Heart left ventricle (tissue), 16 donors: Measurements from ENCODE around the gene AKIRIN1. TPM values are rescaled to one million over a fixed set of nuclear protein-coding genes. Genes with fewer than 3 reads are reported as not detected.
"Not testable (repeated sequence)": the region's sequence is repeated elsewhere in the genome, so short reads cannot be mapped to it uniquely, and the experiment has no call there.

Experiments
- ATAC-seq, 4 donors: fragments of 200-7000 bp; cut with Tn5 transposase; one replicate each; pipeline ENCODE4 v1.9.1; 2020 to 2022; ENCODE audit warnings: moderate library complexity in 4 of 4, mild to moderate bottlenecking in 3 of 4, moderate number of reproducible peaks in 1 of 4
- DNase-seq, 5 donors: peaks; one replicate each; pipeline ENCODE4 v3.0.0-alpha.2; 2020
- H3K27ac ChIP-seq, 12 donors: fragments of 200-600 bp; sonication (generic) in 4 of 12; one replicate each; pipeline versions ENCODE4 v1.5.0 to v1.8.0; 2016 to 2022; ENCODE audit warnings: mild to moderate bottlenecking in 2 of 12
- H3K27me3 ChIP-seq, 9 donors: fragments of 200-600 bp; sonication (generic) in 2 of 9; one replicate each; pipeline versions ENCODE4 v1.5.1 to v1.8.0; 2016 to 2022; ENCODE audit warnings: mild to moderate bottlenecking in 3 of 9
- H3K36me3 ChIP-seq, 9 donors: fragments of 200-600 bp; sonication (generic) in 2 of 9; one replicate each; pipeline versions ENCODE4 v1.5.0 to v1.8.0; 2018 to 2022; ENCODE audit warnings: mild to moderate bottlenecking in 2 of 9
- H3K4me1 ChIP-seq, 12 donors: fragments of 200-600 bp; sonication (generic) in 4 of 12; one replicate each; pipeline versions ENCODE4 v1.5.0 to v1.8.0; 2016 to 2022; ENCODE audit warnings: mild to moderate bottlenecking in 3 of 12
- H3K4me3 ChIP-seq, 12 donors: fragments of 200-600 bp; sonication (generic) in 4 of 12; one replicate each; pipeline versions ENCODE4 v1.5.0 to v1.8.0; 2017 to 2022; ENCODE audit warnings: mild to moderate bottlenecking in 9 of 12, moderate library complexity in 4 of 12
- H3K9me3 ChIP-seq, 12 donors: fragments of 200-600 bp; sonication (generic) in 4 of 12; one replicate each; pipeline versions ENCODE4 v1.5.0 to v1.8.0; 2016 to 2022; ENCODE audit warnings: mild to moderate bottlenecking in 1 of 12
- CTCF ChIP-seq, 12 donors: fragments of 200-600 bp; sonication (generic) in 4 of 12; IDR thresholded peaks; one replicate each; pipeline versions ENCODE4 v1.5.0 to v1.8.0; 2018 to 2022; ENCODE audit warnings: antibody characterized with exemption in 12 of 12, mild to moderate bottlenecking in 5 of 12
- POLR2A ChIP-seq, 2 donors: fragments of 450-650 bp; IDR thresholded peaks; one replicate each; pipeline ENCODE4 v1.6.1; 2017; ENCODE audit warnings: antibody characterized with exemption in 2 of 2, mild to moderate bottlenecking in 2 of 2, moderate library complexity in 2 of 2
- WGBS, 4 donors: extraction: QIAGEN DNeasy Blood & Tissue Kit in 2 of 4; methylation state at CpG; one replicate each; pipeline versions ENCODE4 v1.1.5 to v1.1.7; 2013 to 2018; 5-methylcytosine and 5-hydroxymethylcytosine counted together
- intact Hi-C, 10 donors: fragments of 100-400 bp; cut with DNase I; formaldehyde crosslinking; loops; one replicate each; pipeline versions ENCODE4 v1.11.1 to v1.14.2; 2022
- polyA plus RNA-seq, 2 donors: library from polyadenylated mRNA; stranded (reverse); fragments of 200-250 nt; gene quantifications; one replicate each; pipeline ENCODE4 v1.2.3, GENCODE V29; 2013
- total RNA-seq, 9 donors: library from RNA; depleted of rRNA in 2 of 9; stranded (reverse); fragments of >200 nt in 2 of 9; fragmentation: NEBNext Ultra II Directional in 3 of 9; extraction: Animal tissue kit (Norgen Biotek cat#: 25700) in 3 of 9; gene quantifications; one replicate each; pipeline versions ENCODE4 v1.1.0 to v1.2.4, GENCODE V29; 2016 to 2023
- donor health status: ischemic (EF 13 %, LVEDD 7.1; RV severe dilation, severe dysfunction).
- donor health status: healthy with polysubstance abuse.
- donor health status: DM: no; HTN: yes; CAD: no.
- donor health status: DM: no; HTN: no; CAD: no.
- donor health status: ischemic (EF 25% LVEDD 6.9; RV normal size, moderate dysfunction).
- donor health status: ischemic (EF 25% LVEDD 5.7; RV mildly dilated, moderate dysfunction).
- donor health status: healthy.
- donor health status: DM: yes; HTN: yes; CAD: no.
- donor health status: ischemic (EF 35%, LVEDD 5.7; RV mildly dilated, moderate dysfunction).
- donor health status: nonischemic (EF 11% LVEDD 7.7; RV severe dilation, severe dysfunction).
- donor health status: DM: yes; HTN: yes; CAD: no.
- donor health status: PGD.
- donor health status: ischemic (EF 29% LVEDD 5.4; RV normal size, mild dysfunction).
- donor health status: nonischemic (EF 23%, LVEDD 6.1; RV moderate dilation, normal function).

The AKIRIN1 gene
- total and polyA plus RNA-seq, 11 donors: 15.8 to 68.1 (median 55.9) TPM

GRCh38 chr1:39050001-39050400, 58.9 kb downstream of the AKIRIN1 start:
- Histone ChIP-seq H3K4me1 (peaks cover 0 to 19% (median 14%) of the 10 kb centered on the region in 12 donors), H3K4me3 (no peak overlapping the region), H3K9me3 (no peaks in the 10 kb centered on the region), H3K36me3 (peaks cover 0 to 14% (median 0%) of the 10 kb centered on the region in 9 donors), H3K27ac (no peak overlapping the region), H3K27me3 (no peaks in the 10 kb centered on the region)
- no peak for TF ChIP-seq CTCF (IDR thresholded peaks at IDR 0.05)
- no peak for TF ChIP-seq POLR2A (IDR thresholded peaks at IDR 0.05)
- DNase-seq (no peak), ATAC-seq (no peak)
- intact Hi-C loops: loop anchor here in 1 of 10 donors (1.0 kb wide), 1 partner anchor 22 kb away; no protein-coding TSS in a partner anchor
- 77 to 84% (median 79%) methylated on average over 4 of the region's 4 CpGs for WGBS, 4 donors

- intact Hi-C loops, H3K4me3 ChIP-seq, DNase-seq, H3K27ac ChIP-seq, H3K9me3 ChIP-seq, H3K27me3 ChIP-seq, ATAC-seq: not testable (repeated sequence)
- 86 to 91% (median 87%) methylated on average over 11 of the region's 11 CpGs for WGBS, 4 donors
- peaks cover 0 to 14% (median 0%) of the 10 kb centered on the region in 9 donors for H3K36me3 ChIP-seq
- H3K4me1 ChIP-seq: peaks cover 0 to 19% (median 14%) of the 10 kb centered on the region in 12 donors
Observed at GRCh38 chr1:39051193-39051850, 60.2 kb downstream of the AKIRIN1 start.

- Histone ChIP-seq H3K36me3 (peaks cover 0 to 14% (median 0%) of the 10 kb centered on the region in 9 donors), H3K9me3 (no peaks in the 10 kb centered on the region), H3K4me3 (no peak overlapping the region), H3K27ac (no peak overlapping the region), H3K4me1 (peaks cover 0 to 14% (median 9%) of the 10 kb centered on the region in 12 donors), H3K27me3 (no peaks in the 10 kb centered on the region)
- TF ChIP-seq POLR2A (IDR thresholded peaks at IDR 0.05): no peak
- TF ChIP-seq CTCF (IDR thresholded peaks at IDR 0.05): no peak
- 83 to 92% (median 89%) methylated on average over 4 of the region's 4 CpGs for WGBS, 4 donors
- DNase-seq (no peak), ATAC-seq (no peak)
- intact Hi-C loops: no loop called here
Observed at GRCh38 chr1:39051956-39052355, 60.9 kb downstream of the AKIRIN1 start.

- DNase-seq, H3K9me3 ChIP-seq, H3K27me3 ChIP-seq, H3K27ac ChIP-seq, intact Hi-C loops, ATAC-seq, H3K36me3 ChIP-seq, H3K4me3 ChIP-seq, H3K4me1 ChIP-seq: not testable (repeated sequence)
- 95 to 97% (median 96%) methylated on average over 8 of the region's 8 CpGs for WGBS, 4 donors
Observed at GRCh38 chr1:39055213-39055710, 64.2 kb downstream of the AKIRIN1 start.

Other genes with a start within 250 kb of the AKIRIN1 start
- 10 to 100 TPM; 14.4 to 32.8 (median 22.3) TPM for gene RRAGC, start 131.5 kb upstream of the AKIRIN1 start, total RNA-seq
- 10 to 100 TPM in 1 of 2 donors, 1 to 10 TPM in 1; 8.6 to 30.4 TPM for gene RRAGC, start 131.5 kb upstream of the AKIRIN1 start, polyA plus RNA-seq
- 10 to 100 TPM in 5 of 9 donors, 1 to 10 TPM in 4; 4.8 to 26.2 (median 11.1) TPM for gene MYCBP, start 117.9 kb upstream of the AKIRIN1 start, total RNA-seq
- 10 to 100 TPM in 1 of 2 donors, 1 to 10 TPM in 1; 3.0 to 14.4 TPM for gene MYCBP, start 117.9 kb upstream of the AKIRIN1 start, polyA plus RNA-seq
- not detected for gene GJA9, start 109.7 kb upstream of the AKIRIN1 start, total RNA-seq
- gene GJA9, start 109.7 kb upstream of the AKIRIN1 start, polyA plus RNA-seq: under 1 TPM in 1 of 2 donors, not detected in 1; 0.11 TPM
- 1 to 10 TPM in 1 of 9 donors, under 1 TPM in 4, not detected in 4; 0.19 to 2.2 (median 0.21) TPM for gene RHBDL2, start 49.4 kb upstream of the AKIRIN1 start, total RNA-seq
- gene RHBDL2, start 49.4 kb upstream of the AKIRIN1 start, polyA plus RNA-seq: under 1 TPM; 0.11 to 0.12 TPM
- 1,000 to 10,000 TPM in 2 of 9 donors, 100 to 1,000 TPM in 7; 292 to 1,815 (median 503) TPM for gene NDUFS5, start 35.1 kb downstream of the AKIRIN1 start, total RNA-seq
- 1,000 to 10,000 TPM; 1,262 to 4,461 TPM for gene NDUFS5, start 35.1 kb downstream of the AKIRIN1 start, polyA plus RNA-seq
- 100 to 1,000 TPM; 183 to 436 (median 290) TPM for gene MACF1, start 213.4 kb downstream of the AKIRIN1 start, total RNA-seq
- gene MACF1, start 213.4 kb downstream of the AKIRIN1 start, polyA plus RNA-seq: 100 to 1,000 TPM; 102 to 120 TPM